Measurements from ENCODE around the gene MUC5B.

MUC5B gene

DNA sequence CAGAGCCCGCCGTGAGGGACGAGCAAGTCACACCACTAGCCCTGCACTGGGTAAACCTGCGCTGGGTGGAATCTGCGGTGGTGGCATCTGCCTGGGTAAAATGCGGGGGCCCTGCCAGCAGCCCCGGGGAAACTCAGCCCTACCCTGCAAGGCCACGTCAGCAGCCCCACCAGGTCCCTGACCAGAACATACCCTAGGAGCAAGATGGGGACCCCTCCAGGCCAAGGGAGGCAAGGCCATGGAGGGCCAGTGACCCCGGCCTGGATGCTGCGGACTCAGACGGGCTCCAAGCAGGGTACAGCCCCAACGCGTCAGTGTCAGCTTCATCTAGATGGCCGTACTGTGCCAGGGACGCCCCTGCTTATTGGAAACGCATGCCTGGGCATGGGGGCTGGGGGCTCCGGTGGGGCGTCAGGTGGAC lies 60.2 kb downstream of the MUC5B start:
- TF ChIP-seq, protein P1, sequence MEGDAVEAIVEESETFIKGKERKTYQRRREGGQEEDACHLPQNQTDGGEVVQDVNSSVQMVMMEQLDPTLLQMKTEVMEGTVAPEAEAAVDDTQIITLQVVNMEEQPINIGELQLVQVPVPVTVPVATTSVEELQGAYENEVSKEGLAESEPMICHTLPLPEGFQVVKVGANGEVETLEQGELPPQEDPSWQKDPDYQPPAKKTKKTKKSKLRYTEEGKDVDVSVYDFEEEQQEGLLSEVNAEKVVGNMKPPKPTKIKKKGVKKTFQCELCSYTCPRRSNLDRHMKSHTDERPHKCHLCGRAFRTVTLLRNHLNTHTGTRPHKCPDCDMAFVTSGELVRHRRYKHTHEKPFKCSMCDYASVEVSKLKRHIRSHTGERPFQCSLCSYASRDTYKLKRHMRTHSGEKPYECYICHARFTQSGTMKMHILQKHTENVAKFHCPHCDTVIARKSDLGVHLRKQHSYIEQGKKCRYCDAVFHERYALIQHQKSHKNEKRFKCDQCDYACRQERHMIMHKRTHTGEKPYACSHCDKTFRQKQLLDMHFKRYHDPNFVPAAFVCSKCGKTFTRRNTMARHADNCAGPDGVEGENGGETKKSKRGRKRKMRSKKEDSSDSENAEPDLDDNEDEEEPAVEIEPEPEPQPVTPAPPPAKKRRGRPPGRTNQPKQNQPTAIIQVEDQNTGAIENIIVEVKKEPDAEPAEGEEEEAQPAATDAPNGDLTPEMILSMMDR (IDR thresholded peaks at IDR 0.05; ENCODE audit: borderline replicate concordance, control extremely low read depth, extremely low read depth, insufficient read depth, missing control alignments): no peak
- DNase-seq (ENCODE audit: low spot score): no peak
- in situ Hi-C loops (cut with MboI; ENCODE audit: low sequenced_read_pairs, unreplicated experiment): no loop called here

DNA sequence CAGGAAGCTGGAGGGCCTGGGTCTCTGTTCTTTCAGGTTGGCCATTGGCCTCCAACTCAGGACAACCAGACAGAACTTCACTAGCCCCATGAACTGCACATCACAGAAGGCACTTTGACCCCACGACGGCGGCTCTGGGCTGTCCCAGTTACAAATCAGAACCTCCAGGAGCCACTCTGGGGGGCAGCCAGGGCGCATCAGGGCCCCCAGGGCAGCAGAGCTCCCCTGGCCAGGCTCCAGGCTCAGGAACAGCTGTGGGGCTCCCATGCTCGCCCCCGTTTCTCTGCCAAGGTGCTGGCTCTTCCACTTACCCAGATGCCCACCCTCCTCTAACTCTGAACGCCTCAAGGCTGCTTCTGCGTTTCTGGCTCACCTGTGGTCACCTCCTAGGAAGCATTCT lies 61.0 kb downstream of the MUC5B start:
- DNase-seq (ENCODE audit: low spot score): no peak
- TF ChIP-seq, protein P1 (IDR thresholded peaks at IDR 0.05; ENCODE audit: borderline replicate concordance, control extremely low read depth, extremely low read depth, insufficient read depth, missing control alignments): no peak
- in situ Hi-C loops (cut with MboI; ENCODE audit: low sequenced_read_pairs, unreplicated experiment): no loop called here

- TF ChIP-seq, protein P1 (IDR thresholded peaks at IDR 0.05; ENCODE audit: borderline replicate concordance, control extremely low read depth, extremely low read depth, insufficient read depth, missing control alignments): no peak
- no peak for DNase-seq (ENCODE audit: low spot score)
- in situ Hi-C loops (cut with MboI; ENCODE audit: low sequenced_read_pairs, unreplicated experiment): no loop called here
These were observed 62.5 kb downstream of the MUC5B start for GRCh38 chr11:1285316-1285744.

- in situ Hi-C loops (cut with MboI; ENCODE audit: low sequenced_read_pairs, unreplicated experiment): no loop called here
- TF ChIP-seq, protein P1 (IDR thresholded peaks at IDR 0.05; ENCODE audit: borderline replicate concordance, control extremely low read depth, extremely low read depth, insufficient read depth, missing control alignments): no peak
- no peak for DNase-seq (ENCODE audit: low spot score)
These were observed 63.0 kb downstream of the MUC5B start for GRCh38 chr11:1285876-1286275.

DNA sequence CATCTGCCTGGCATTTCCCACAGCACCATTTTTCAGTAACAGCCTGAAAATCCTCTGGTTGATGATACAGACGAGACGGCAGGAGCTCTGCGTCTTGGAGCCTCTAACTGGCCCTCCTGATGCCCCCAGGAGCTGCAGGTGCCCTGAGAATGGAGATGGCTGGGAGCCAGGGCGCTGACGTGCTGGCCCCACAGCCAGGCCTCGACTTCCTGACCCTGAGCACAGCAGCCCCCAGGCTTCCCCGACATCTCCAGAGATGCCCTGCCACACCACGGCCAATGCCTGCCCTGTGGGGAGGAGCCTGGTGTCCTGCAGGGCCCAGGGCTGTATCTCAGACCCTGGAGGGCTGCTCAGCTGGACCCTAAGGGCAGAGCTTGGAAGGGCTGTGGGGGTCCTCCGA lies 65.1 kb downstream of the MUC5B start:
- TF ChIP-seq, protein P1 (IDR thresholded peaks at IDR 0.05; ENCODE audit: borderline replicate concordance, control extremely low read depth, extremely low read depth, insufficient read depth, missing control alignments): no peak
- in situ Hi-C loops (cut with MboI; ENCODE audit: low sequenced_read_pairs, unreplicated experiment): no loop called here
- DNase-seq (ENCODE audit: low spot score): no peak

DNA sequence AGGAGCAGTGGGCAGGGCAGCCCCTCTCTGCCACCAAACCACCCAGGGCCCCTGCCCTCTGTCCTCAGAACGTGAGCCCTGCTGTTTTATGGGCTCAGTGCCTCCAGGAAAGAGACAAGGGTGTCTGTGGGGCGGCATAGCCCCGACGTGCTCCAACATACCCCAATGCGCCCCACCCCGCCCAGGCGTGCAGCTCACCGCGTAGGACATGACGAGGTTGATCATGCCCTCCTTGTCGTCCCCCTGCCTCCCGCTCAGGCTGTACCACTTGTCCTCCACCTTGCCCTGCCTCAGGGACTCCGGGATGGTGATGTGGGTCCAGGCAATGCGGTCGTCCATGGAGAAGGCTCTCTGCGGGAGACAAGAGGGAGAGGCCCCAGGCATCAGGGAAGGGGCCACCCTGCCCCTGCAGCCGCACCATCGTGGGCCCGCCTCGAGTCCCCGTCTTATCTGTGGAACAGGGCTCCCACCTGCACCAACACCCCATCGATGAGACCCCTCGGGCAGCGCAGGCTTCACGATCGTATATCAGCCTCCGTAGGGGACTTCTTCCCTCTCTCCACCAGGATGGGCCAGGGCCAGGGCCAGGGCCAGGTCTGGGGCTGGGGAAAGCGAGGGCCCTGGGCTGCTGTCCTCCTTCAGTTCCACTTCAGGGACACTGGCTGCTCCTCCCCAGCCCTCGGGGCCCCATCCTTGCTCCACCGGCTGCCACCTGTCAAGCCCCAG lies 65.7 kb downstream of the MUC5B start:
- in situ Hi-C loops (cut with MboI; ENCODE audit: low sequenced_read_pairs, unreplicated experiment): no loop called here
- TF ChIP-seq, protein P1 (IDR thresholded peaks at IDR 0.05; ENCODE audit: borderline replicate concordance, control extremely low read depth, extremely low read depth, insufficient read depth, missing control alignments): no peak
- no peak for DNase-seq (ENCODE audit: low spot score)

Measured in GM13976 (cell line).